Measurements from ENCODE around the gene TP53.

Gene TP53

GRCh38 chr17:7711051-7711755 lies 23.9 kb upstream of the TP53 start:
- no peak for TF ChIP-seq CTCF (IDR thresholded peaks at IDR 0.05; ENCODE audit: insufficient read depth, missing control alignments)
- DNase-seq (ENCODE audit: insufficient read length, low spot score) = no peak

GRCh38 chr17:7710301-7710700 lies 23.0 kb upstream of the TP53 start:
- FAIRE-seq (no peak), DNase-seq (ENCODE audit: insufficient read length, low spot score) (no peak)
- no peak for TF ChIP-seq CTCF (IDR thresholded peaks at IDR 0.05; ENCODE audit: insufficient read depth, missing control alignments)

More at GRCh38 chr17:7711051-7711755, 23.9 kb upstream of the TP53 start:
- no peak for FAIRE-seq

- no peak for FAIRE-seq
- TF ChIP-seq CTCF (IDR thresholded peaks at IDR 0.05; ENCODE audit: insufficient read depth, missing control alignments) = no peak
Observed at GRCh38 chr17:7709031-7709430, 21.7 kb upstream of the TP53 start.

GRCh38 chr17:7707858-7708750 lies 20.8 kb upstream of the TP53 start:
- FAIRE-seq = no peak
- TF ChIP-seq CTCF (IDR thresholded peaks at IDR 0.05; ENCODE audit: insufficient read depth, missing control alignments) = no peak
- DNase-seq (ENCODE audit: insufficient read length, low spot score) = no peak

More at GRCh38 chr17:7709031-7709430, 21.7 kb upstream of the TP53 start:
- DNase-seq (ENCODE audit: insufficient read length, low spot score) = no peak

- no peak for FAIRE-seq
- DNase-seq (ENCODE audit: insufficient read length, low spot score) = no peak
- no peak for TF ChIP-seq CTCF (IDR thresholded peaks at IDR 0.05; ENCODE audit: insufficient read depth, missing control alignments)
Observed at GRCh38 chr17:7707446-7707845, 20.2 kb upstream of the TP53 start.

GRCh38 chr17:7706631-7707354 lies 19.5 kb upstream of the TP53 start:
- TF ChIP-seq CTCF (IDR thresholded peaks at IDR 0.05; ENCODE audit: insufficient read depth, missing control alignments) = no peak
- DNase-seq (ENCODE audit: insufficient read length, low spot score) (no peak), FAIRE-seq (no peak)

All from D721Med (cell line).